NCI-H1930 (cell line): ENCODE data around the gene TRIM54.

Experiments used
- DNase-seq, 2 experiments: peaks; one replicate each; lab custom pipeline; 2025; lab: John Stamatoyannopoulos, UW

Gene TRIM54

DNA sequence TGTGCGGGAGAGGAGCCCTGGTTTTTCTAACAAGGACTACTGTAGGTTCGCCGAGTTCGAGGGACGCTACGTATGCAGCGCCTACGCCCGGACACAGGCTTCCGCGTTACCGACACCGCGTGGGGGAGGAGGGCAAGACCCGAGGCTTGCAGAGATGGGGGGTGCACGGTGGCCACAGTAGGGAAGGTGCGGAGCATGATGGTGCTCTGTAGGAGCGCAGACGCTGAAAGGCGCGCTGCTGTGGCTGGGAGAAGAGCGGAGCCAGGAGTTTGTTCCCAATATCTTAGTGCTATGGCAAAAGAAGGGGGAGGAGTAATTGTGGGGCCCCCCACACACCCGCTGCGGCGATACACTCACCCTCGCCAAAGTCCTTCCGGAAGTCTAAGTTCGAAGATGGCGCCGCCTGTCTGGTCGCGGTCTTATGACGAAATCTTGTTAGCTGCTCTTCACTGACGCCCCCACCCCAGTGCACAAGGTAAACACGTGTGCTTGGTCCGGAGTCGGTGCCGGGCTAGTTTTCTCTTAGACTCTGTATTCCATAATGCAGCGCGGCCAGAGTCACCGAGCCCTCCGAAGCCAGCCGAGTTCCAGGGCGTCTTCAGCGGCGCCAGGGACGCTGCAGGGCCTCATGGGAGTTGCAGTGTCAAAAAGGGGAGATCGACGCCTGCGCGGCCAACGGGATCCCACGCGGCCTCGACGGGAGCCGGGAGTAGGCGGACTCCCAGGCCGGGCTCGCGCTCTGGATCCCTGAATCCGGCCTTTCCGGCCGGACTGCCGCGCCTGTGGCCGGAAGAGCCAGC, 74.4 kb downstream of the TRIM54 start, which contains the start of gene GTF3C2:
TSS of gene GTF3C2 (minus strand) at position 383 of the 800 bp plus-strand sequence. CDS start 13,210 bp downstream, outside the sequence.
- peak; percentile 97 to 98 for DNase-seq
